Right lobe of liver (tissue), 4 donors: ENCODE data around the gene GALNT7.

ENCODE experiments used
- CTCF ChIP-seq, 4 donors: fragments of 200-600 bp in 3 of 4; fragments of 450-650 bp in 1 of 4; IDR thresholded peaks; one replicate each; pipeline versions ENCODE4 v1.5.1 to v1.8.0; 2016 to 2022; ENCODE audit warnings: antibody characterized with exemption in 4 of 4, mild to moderate bottlenecking in 2 of 4
- POLR2A ChIP-seq: fragments of 450-650 bp; IDR thresholded peaks from one replicate; pipeline ENCODE4 v1.6.1; 2017; ENCODE audit warnings: antibody characterized with exemption, mild to moderate bottlenecking
- donor health status: DM: no; HTN: no; CAD: no.
- donor health status: DM: no; HTN: no; CAD: no.
- donor health status: DM: no; HTN: yes; CAD: no.

- TF ChIP-seq CTCF (IDR thresholded peaks at IDR 0.05), result no peak
- no peak for TF ChIP-seq POLR2A
Measured at GRCh38 chr4:173187732-173188131, 19.1 kb downstream of the GALNT7 start.
